Ectodermal cell (in vitro differentiated cells): ENCODE data around the gene MST1.

ENCODE experiments used
- H3K27ac ChIP-seq: 2 replicates; pipeline ENCODE4 v1.7.0; 2013; ENCODE audit warnings: mild to moderate bottlenecking, low read depth, low read length; ENCODE audit not compliant: insufficient read depth, poor library complexity, severe bottlenecking
- H3K27me3 ChIP-seq: 2 replicates; pipeline ENCODE4 v1.7.0; 2013; ENCODE audit warnings: mild to moderate bottlenecking, low read length; ENCODE audit not compliant: insufficient read depth, control insufficient read depth, poor library complexity, severe bottlenecking
- H3K36me3 ChIP-seq: one replicate; pipeline ENCODE4 v1.7.0; 2013; ENCODE audit warnings: low read length; ENCODE audit not compliant: control insufficient read depth, insufficient read depth
- H3K4me1 ChIP-seq: one replicate; pipeline ENCODE4 v1.7.0; 2013; ENCODE audit warnings: low read length; ENCODE audit not compliant: control insufficient read depth, insufficient read depth
- H3K4me3 ChIP-seq: 2 replicates; pipeline ENCODE4 v1.7.0; 2013; ENCODE audit warnings: low read depth, low read length, control low read depth; ENCODE audit not compliant: insufficient read depth
- H3K9me3 ChIP-seq: 2 replicates; pipeline ENCODE4 v1.7.0; 2013; ENCODE audit warnings: mild to moderate bottlenecking, low read length, moderate library complexity; ENCODE audit not compliant: control insufficient read depth
- WGBS, 2 experiments: methylation state at CpG; one replicate each; pipeline ENCODE4 v1.1.7; 2013; ENCODE audit warnings: missing lambda C conversion rate in 2 of 2; 5-methylcytosine and 5-hydroxymethylcytosine counted together

The MST1 gene

DNA sequence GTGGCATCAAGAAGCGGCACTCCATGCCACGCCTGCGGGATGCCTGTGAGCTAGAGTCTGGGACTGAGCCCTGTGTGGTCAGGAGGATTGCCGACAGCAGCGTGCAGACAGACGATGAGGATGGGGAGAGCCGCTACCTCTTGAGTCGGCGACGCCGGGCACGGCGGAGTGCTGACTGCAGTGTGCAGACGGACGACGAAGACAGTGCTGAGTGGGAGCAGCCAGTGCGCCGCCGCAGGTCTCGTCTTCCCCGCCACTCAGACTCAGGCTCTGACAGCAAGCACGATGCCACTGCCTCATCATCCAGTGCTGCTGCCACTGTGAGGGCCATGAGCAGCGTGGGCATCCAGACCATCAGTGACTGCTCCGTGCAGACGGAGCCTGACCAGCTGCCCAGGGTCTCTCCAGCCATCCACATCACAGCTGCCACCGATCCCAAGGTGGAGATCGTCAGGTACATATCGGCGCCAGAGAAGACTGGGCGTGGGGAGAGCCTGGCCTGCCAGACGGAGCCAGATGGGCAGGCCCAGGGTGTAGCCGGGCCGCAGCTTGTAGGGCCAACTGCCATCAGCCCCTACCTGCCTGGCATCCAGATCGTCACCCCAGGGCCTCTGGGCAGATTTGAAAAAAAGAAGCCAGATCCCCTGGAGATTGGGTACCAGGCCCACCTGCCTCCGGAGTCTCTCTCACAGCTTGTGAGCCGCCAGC, 31.9 kb downstream of the MST1 start:
- Histone ChIP-seq H3K36me3 (no peaks in the 10 kb centered on the region), H3K4me3 (no peak overlapping the region), H3K9me3 (no peaks in the 10 kb centered on the region), H3K27me3 (no peaks in the 10 kb centered on the region), H3K27ac (no peak overlapping the region), H3K4me1 (no peaks in the 10 kb centered on the region)
- 93 to 96% methylated on average over 36 of the region's 36 CpGs for WGBS, 2 experiments

DNA sequence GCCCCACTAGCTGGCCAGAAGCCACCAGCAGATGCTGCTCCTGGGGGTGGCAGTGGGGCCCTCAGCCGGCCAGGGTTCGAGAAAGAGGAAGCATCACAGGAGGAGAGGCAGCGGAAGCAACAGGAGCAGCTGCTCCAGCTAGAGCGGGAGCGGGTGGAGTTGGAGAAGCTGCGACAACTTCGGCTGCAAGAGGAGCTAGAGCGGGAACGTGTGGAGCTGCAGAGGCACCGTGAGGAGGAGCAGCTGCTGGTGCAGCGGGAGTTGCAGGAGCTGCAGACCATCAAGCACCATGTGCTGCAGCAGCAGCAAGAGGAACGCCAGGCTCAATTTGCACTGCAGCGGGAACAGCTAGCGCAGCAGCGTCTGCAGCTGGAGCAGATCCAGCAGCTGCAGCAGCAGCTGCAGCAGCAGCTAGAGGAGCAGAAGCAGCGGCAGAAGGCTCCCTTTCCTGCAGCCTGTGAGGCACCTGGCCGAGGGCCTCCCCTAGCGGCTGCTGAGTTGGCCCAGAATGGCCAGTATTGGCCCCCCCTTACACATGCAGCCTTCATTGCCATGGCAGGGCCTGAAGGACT, 32.6 kb downstream of the MST1 start:
- no peak overlapping the region for H3K4me3 ChIP-seq
- H3K4me1 ChIP-seq = no peaks in the 10 kb centered on the region
- H3K27me3 ChIP-seq = no peaks in the 10 kb centered on the region
- H3K9me3 ChIP-seq = no peaks in the 10 kb centered on the region
- no peaks in the 10 kb centered on the region for H3K36me3 ChIP-seq
- no peak overlapping the region for H3K27ac ChIP-seq
- 89 to 91% methylated on average over 18 of the region's 18 CpGs for WGBS, 2 experiments

DNA sequence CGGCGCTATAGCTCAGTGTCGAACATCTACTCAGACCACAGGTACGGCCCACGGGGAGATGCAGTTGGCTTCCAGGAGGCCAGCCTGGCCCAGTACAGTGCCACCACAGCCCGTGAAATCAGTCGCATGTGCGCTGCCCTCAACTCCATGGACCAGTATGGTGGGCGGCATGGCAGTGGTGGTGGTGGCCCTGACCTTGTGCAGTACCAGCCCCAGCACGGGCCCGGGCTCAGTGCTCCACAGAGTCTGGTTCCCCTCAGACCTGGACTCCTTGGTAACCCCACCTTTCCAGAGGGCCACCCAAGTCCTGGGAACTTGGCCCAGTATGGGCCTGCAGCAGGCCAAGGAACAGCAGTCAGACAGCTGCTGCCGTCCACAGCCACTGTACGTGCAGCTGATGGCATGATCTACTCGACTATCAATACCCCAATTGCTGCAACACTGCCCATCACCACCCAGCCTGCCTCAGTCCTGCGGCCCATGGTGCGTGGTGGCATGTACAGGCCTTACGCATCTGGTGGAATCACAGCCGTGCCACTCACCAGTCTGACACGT, 33.5 kb downstream of the MST1 start:
- WGBS, 2 experiments = 94 to 96% methylated on average over 19 of the region's 19 CpGs
- H3K4me1 ChIP-seq = no peaks in the 10 kb centered on the region
- H3K9me3 ChIP-seq = no peaks in the 10 kb centered on the region
- H3K4me3 ChIP-seq = no peak overlapping the region
- H3K36me3 ChIP-seq = no peaks in the 10 kb centered on the region
- no peak overlapping the region for H3K27ac ChIP-seq
- H3K27me3 ChIP-seq = no peaks in the 10 kb centered on the region

DNA sequence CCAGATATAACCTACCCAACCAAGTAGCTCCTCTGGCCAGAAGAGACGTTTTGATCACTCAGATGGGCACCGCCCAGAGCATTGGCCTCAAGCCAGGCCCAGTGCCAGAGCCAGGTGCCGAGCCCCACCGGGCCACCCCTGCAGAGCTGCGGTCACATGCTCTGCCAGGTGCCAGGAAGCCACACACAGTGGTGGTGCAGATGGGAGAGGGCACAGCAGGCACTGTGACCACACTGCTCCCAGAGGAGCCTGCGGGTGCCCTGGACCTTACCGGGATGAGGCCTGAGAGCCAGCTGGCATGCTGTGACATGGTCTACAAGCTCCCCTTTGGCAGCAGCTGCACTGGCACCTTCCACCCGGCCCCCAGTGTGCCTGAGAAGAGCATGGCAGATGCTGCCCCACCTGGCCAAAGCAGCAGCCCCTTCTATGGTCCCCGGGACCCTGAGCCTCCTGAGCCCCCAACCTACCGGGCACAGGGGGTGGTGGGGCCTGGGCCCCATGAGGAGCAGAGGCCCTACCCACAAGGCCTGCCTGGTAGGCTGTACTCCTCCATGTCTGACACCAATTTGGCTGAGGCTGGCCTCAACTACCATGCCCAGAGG, 34.2 kb downstream of the MST1 start:
- Histone ChIP-seq H3K9me3 (no peaks in the 10 kb centered on the region), H3K27ac (no peak overlapping the region), H3K4me3 (no peak overlapping the region), H3K4me1 (no peaks in the 10 kb centered on the region), H3K36me3 (no peaks in the 10 kb centered on the region), H3K27me3 (no peaks in the 10 kb centered on the region)
- 94 to 95% methylated on average over 10 of the region's 10 CpGs for WGBS, 2 experiments

DNA sequence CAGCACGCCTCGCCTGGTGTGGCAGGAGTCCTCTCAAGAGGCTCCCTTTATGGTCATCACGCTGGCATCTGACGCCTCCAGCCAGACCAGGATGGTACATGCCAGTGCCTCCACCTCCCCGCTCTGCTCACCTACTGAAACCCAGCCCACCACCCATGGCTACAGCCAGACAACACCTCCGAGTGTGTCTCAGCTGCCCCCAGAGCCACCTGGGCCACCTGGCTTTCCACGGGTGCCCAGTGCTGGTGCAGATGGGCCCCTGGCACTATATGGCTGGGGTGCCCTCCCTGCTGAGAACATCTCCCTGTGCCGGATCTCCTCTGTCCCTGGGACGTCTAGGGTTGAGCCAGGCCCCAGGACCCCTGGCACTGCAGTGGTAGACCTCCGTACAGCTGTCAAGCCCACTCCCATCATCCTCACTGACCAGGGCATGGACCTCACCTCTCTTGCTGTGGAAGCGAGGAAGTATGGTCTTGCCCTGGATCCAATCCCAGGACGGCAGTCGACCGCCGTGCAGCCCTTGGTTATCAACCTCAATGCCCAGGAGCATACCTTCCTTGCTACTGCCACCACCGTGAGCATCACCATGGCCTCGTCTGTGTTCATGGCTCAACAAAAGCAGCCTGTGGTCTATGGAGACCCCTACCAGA, 35.0 kb downstream of the MST1 start:
- Histone ChIP-seq H3K9me3 (no peaks in the 10 kb centered on the region), H3K4me1 (no peaks in the 10 kb centered on the region), H3K27ac (no peak overlapping the region), H3K4me3 (no peak overlapping the region), H3K36me3 (no peaks in the 10 kb centered on the region), H3K27me3 (no peaks in the 10 kb centered on the region)
- WGBS, 2 experiments = 94 to 96% methylated on average over 17 of the region's 17 CpGs

DNA sequence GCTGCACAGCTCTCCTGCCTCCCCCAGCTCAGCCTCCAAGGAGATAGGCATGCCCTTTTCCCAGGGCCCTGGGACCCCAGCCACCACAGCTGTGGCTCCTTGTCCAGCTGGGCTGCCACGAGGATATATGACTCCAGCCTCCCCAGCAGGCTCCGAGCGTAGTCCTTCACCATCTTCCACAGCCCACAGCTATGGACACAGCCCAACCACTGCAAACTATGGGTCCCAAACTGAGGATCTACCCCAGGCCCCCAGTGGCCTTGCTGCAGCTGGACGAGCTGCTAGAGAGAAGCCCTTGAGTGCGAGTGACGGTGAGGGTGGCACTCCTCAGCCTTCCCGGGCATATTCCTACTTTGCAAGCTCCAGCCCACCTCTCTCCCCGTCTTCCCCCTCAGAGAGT, 35.7 kb downstream of the MST1 start:
- Histone ChIP-seq H3K4me3 (no peak overlapping the region), H3K27ac (no peak overlapping the region), H3K4me1 (no peaks in the 10 kb centered on the region), H3K36me3 (no peaks in the 10 kb centered on the region), H3K9me3 (no peaks in the 10 kb centered on the region), H3K27me3 (no peaks in the 10 kb centered on the region)
- 92 to 93% methylated on average over 8 of the region's 8 CpGs for WGBS, 2 experiments

DNA sequence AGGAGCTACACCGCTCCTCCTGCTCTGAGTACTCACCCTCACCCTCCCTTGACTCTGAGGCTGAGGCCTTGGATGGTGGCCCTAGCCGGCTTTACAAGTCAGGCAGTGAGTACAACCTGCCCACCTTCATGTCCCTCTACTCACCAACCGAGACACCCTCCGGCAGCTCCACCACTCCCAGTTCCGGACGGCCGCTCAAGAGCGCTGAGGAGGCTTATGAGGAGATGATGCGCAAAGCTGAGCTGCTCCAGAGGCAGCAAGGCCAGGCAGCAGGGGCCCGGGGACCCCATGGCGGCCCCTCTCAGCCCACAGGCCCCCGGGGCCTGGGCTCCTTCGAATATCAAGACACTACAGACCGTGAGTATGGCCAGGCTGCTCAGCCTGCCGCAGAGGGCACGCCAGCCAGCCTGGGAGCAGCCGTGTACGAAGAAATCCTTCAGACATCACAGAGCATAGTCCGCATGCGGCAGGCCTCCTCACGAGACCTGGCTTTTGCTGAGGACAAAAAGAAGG, 36.3 kb downstream of the MST1 start:
- H3K27ac ChIP-seq = no peak overlapping the region
- no peaks in the 10 kb centered on the region for H3K36me3 ChIP-seq
- no peak overlapping the region for H3K4me3 ChIP-seq
- no peaks in the 10 kb centered on the region for H3K27me3 ChIP-seq
- H3K9me3 ChIP-seq = no peaks in the 10 kb centered on the region
- H3K4me1 ChIP-seq = no peaks in the 10 kb centered on the region
- 94 to 95% methylated on average over 21 of the region's 21 CpGs for WGBS, 2 experiments

DNA sequence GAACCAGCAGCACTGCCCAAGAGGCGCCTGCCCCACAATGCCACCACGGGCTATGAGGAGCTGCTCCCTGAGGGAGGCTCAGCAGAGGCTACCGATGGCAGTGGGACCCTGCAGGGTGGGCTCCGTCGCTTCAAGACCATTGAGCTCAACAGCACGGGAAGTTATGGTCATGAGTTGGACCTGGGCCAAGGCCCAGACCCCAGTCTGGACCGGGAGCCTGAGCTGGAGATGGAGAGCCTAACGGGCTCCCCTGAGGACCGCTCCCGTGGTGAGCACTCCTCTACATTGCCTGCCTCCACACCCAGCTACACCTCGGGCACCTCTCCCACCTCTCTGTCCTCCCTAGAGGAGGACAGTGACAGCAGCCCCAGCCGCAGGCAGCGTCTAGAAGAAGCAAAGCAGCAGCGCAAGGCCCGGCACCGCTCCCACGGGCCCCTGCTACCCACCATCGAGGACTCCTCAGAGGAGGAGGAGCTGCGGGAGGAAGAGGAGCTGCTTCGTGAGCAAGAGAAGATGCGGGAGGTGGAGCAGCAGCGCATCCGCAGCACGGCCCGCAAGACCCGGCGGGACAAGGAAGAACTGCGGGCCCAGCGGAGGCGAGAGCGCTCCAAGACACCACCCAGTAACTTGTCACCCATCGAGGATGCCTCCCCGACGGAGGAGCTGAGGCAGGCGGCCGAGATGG, 36.9 kb downstream of the MST1 start:
- no peaks in the 10 kb centered on the region for H3K27me3 ChIP-seq
- no peaks in the 10 kb centered on the region for H3K4me1 ChIP-seq
- 91 to 93% methylated on average over 36 of the region's 36 CpGs for WGBS, 2 experiments
- H3K9me3 ChIP-seq = no peaks in the 10 kb centered on the region
- H3K4me3 ChIP-seq = no peak overlapping the region
- no peak overlapping the region for H3K27ac ChIP-seq
- no peaks in the 10 kb centered on the region for H3K36me3 ChIP-seq

DNA sequence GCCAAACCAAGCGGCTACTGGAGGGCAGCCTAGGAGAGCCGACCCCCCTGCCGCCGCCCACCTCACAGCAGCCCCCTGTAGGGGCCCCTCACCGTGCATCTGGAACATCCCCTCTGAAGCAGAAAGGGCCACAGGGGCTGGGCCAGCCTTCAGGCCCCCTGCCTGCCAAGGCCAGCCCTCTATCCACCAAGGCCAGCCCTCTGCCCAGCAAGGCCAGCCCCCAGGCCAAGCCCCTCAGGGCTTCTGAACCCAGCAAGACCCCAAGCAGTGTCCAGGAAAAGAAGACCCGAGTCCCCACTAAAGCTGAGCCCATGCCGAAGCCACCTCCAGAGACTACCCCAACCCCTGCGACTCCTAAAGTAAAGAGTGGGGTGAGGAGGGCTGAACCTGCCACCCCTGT, 38.6 kb downstream of the MST1 start:
- WGBS, 2 experiments = 82 to 85% methylated on average over 8 of the region's 8 CpGs
- H3K27me3 ChIP-seq = no peaks in the 10 kb centered on the region
- H3K4me3 ChIP-seq = no peak overlapping the region
- H3K27ac ChIP-seq = no peak overlapping the region
- H3K9me3 ChIP-seq = no peaks in the 10 kb centered on the region
- no peaks in the 10 kb centered on the region for H3K36me3 ChIP-seq
- H3K4me1 ChIP-seq = no peaks in the 10 kb centered on the region
